GM12874 (cell line): ENCODE results near the gene BAMBI.

Experiments
- TF ChIP-seq, protein P1 (sequence below): IDR thresholded peaks from 2 replicates; pipeline ENCODE4 v1.5.1; 2011; ENCODE audit warnings: low read depth, mild to moderate bottlenecking, control low read depth, low read length, moderate library complexity; ENCODE audit not compliant: insufficient read depth

The BAMBI gene

GRCh38 chr10:28678687-28679457, 1.6 kb downstream of the BAMBI start:
- TF ChIP-seq, protein P1, sequence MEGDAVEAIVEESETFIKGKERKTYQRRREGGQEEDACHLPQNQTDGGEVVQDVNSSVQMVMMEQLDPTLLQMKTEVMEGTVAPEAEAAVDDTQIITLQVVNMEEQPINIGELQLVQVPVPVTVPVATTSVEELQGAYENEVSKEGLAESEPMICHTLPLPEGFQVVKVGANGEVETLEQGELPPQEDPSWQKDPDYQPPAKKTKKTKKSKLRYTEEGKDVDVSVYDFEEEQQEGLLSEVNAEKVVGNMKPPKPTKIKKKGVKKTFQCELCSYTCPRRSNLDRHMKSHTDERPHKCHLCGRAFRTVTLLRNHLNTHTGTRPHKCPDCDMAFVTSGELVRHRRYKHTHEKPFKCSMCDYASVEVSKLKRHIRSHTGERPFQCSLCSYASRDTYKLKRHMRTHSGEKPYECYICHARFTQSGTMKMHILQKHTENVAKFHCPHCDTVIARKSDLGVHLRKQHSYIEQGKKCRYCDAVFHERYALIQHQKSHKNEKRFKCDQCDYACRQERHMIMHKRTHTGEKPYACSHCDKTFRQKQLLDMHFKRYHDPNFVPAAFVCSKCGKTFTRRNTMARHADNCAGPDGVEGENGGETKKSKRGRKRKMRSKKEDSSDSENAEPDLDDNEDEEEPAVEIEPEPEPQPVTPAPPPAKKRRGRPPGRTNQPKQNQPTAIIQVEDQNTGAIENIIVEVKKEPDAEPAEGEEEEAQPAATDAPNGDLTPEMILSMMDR, result no peak

DNA sequence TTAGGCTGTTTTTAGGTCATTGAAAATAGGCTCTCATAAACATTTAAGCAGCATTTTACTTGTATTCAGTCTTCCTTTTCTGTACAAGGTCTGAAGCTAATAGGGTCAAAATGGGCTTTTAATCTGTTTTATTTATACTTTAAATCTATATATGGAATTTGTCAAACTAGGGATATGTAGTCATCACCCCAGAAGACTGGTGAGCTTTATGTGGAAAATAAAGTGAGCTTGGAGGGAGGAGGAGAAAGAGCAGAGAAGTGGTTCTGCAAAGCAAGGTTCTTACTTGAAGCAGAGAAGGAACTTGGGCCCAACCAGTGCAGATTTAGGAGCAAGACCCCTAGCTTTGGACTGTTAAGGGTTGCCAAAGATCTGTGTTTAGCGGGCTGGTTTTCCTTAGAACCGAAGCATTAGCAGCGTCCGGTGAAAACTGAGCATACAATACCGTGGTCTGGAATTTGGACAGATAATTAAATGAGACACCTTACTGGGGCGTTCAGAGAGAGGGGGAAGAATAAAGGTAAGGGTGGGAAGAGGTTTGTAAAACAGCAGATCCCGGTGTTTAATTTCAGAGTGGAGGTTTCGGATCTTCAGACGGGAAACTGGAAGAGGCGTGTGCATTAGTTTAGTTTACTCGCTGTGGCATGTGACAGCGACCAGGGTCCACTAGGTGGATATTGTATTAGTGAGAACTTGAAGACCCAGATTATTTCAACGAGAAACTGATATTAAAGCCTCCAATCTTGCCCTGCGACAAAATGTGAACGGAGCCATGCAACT, 2.4 kb downstream of the BAMBI start:
- TF ChIP-seq, protein P1, result 0 out of 2 replicates have a peak, but pooled peaks have one; percentile 14

GRCh38 chr10:28680358-28680752, 3.0 kb downstream of the BAMBI start:
- TF ChIP-seq, protein P1, result no peak

DNA sequence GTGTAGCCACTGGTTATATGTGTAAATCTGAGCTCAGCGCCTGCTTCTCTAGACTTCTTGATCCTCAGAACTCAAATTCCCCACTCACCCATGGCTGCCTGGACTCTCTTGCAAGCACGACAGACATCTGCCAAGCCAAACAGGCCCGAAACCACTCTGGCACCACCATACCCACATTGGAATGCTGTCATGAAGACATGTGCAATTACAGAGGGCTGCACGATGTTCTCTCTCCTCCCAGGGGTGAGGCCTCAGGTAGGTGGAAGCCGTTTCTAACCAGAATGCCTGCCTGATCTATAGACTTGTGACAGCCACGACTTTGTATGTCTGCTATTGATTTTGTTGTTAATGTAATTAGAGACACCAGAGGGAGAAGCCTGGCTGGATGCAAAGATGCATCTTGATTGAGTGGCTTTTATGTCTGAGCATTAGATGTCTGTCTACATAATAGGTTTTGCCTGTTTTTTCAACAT, 4.0 kb downstream of the BAMBI start:
- TF ChIP-seq, protein P1, result no peak

DNA sequence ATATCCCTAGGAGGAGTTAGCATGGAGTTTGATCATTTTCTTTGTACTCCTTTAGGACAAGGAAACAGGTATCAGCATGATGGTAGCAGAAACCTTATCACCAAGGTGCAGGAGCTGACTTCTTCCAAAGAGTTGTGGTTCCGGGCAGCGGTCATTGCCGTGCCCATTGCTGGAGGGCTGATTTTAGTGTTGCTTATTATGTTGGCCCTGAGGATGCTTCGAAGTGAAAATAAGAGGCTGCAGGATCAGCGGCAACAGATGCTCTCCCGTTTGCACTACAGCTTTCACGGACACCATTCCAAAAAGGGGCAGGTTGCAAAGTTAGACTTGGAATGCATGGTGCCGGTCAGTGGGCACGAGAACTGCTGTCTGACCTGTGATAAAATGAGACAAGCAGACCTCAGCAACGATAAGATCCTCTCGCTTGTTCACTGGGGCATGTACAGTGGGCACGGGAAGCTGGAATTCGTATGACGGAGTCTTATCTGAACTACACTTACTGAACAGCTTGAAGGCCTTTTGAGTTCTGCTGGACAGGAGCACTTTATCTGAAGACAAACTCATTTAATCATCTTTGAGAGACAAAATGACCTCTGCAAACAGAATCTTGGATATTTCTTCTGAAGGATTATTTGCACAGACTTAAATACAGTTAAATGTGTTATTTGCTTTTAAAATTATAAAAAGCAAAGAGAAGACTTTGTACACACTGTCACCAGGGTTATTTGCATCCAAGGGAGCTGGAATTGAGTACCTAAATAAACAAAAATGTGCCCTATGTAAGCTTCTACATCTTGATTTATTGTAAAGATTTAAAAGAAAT, 4.8 kb downstream of the BAMBI start:
- TF ChIP-seq, protein P1, result no peak

DNA sequence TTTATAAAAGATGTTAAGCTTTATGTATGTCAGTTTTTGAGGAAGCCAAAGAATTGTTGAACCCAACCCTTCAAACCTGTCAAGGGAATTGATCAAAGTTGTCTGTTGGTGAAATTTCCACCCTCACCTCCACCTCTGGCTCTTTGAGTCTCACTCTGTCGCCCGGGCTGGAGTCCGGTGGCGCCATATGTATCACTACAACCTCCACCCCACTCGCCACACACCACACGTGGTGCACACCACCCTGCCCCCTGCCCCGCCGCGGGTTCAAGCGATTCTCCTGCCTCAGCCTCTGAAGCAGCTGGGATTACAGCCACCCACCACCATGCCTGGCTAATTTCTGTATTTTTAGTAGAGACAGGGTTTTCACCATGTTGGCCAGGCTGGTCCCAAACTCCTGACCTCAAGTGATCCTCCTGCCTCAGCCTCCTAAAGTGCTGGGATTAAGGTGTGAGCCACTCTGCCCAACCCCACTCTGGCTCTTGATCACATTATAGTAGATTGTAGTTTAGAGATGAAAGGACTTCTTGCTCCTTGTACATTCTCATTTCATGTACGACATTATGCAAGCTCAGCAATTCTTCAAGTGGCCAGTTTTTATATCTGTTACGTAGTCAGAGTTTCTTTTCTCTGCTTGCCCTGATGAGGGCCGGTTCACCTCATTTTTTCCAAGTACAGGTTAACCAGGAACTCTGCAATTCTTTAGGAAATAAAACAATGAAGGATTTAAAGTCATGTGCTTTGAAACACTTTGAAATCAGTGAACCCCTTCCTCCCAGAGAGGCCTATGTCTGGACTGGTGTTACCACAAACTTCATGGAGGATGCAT, 7.0 kb downstream of the BAMBI start:
- TF ChIP-seq, protein P1, result no peak
